ENCODE measurements around the gene ABCF2.

ABCF2 gene

GRCh38 chr7:151207315-151207714 lies 19.7 kb downstream of the ABCF2 start:
- no peak overlapping the region for H3K27ac ChIP-seq (ENCODE audit: low read depth, low read length)
- no peak overlapping the region for H3K23ac ChIP-seq (ENCODE audit: low read length)
- no peak overlapping the region for H3K9ac ChIP-seq (ENCODE audit: low read length)
- H2BK15ac ChIP-seq (replicated peaks; ENCODE audit: low read depth): no peak overlapping the region
- no peaks in the 10 kb centered on the region for H3K79me1 ChIP-seq (ENCODE audit: low read length)
- H3K27me3 ChIP-seq (ENCODE audit: insufficient read depth, low read length, poor library complexity): no peaks in the 10 kb centered on the region
- H3K4me1 ChIP-seq (ENCODE audit: control insufficient read depth, low read depth, low read length): peaks cover 2% of the 10 kb centered on the region
- DNase-seq: no peak
- no peak overlapping the region for H3K4me2 ChIP-seq (ENCODE audit: low read length)
- H2BK5ac ChIP-seq (ENCODE audit: low read length): no peak overlapping the region
- H3K36me3 ChIP-seq (ENCODE audit: control insufficient read depth, insufficient read depth, low read length): no peaks in the 10 kb centered on the region
- WGBS (ENCODE audit: extremely low coverage, insufficient coverage, low lambda C conversion rate): no CpG with 5 or more reads among the region's 9 CpGs
- H3K56ac ChIP-seq (ENCODE audit: low read length): no peak overlapping the region
- no peak overlapping the region for H3K4me3 ChIP-seq (ENCODE audit: low read length)
- H4K5ac ChIP-seq (ENCODE audit: low read length): no peak overlapping the region
- no peak overlapping the region for H2AK5ac ChIP-seq (ENCODE audit: low read length)
- no peak overlapping the region for H4K8ac ChIP-seq (ENCODE audit: low read depth, low read length)
- no peak overlapping the region for H2BK120ac ChIP-seq (ENCODE audit: low read depth, low read length)
- no peak overlapping the region for H3K18ac ChIP-seq (ENCODE audit: low read length)
- H3K79me2 ChIP-seq (ENCODE audit: control insufficient read depth, insufficient read depth, low read length): no peaks in the 10 kb centered on the region
- H3K4ac ChIP-seq (ENCODE audit: low read depth, low read length): no peak overlapping the region

DNA sequence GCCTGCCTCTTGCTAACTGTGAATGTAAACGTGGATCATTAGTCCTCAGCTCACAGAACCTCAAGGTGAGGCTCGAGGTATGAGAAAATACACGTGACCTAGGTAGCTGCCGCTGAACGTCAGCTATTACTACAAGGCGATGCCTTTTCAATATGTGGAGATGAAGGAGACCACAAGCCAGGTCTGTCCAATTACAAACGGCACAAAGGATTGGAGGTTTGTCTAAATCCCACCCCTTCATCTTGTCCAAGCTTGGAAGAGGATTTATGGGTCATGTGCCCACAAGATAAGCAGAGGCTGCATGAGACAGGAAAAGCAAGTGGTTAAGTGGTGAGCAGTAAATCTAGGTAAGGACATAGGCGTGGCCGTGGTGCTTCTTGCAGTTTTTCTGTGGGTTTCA lies 20.1 kb downstream of the ABCF2 start:
- no peak overlapping the region for H3K56ac ChIP-seq (ENCODE audit: low read length)
- H3K18ac ChIP-seq (ENCODE audit: low read length): no peak overlapping the region
- peaks cover 2% of the 10 kb centered on the region for H3K4me1 ChIP-seq (ENCODE audit: control insufficient read depth, low read depth, low read length)
- no peak overlapping the region for H4K5ac ChIP-seq (ENCODE audit: low read length)
- H2BK120ac ChIP-seq (ENCODE audit: low read depth, low read length): no peak overlapping the region
- no peaks in the 10 kb centered on the region for H3K79me2 ChIP-seq (ENCODE audit: control insufficient read depth, insufficient read depth, low read length)
- no peak overlapping the region for H3K4ac ChIP-seq (ENCODE audit: low read depth, low read length)
- no peak overlapping the region for H3K4me2 ChIP-seq (ENCODE audit: low read length)
- no peak overlapping the region for H3K9ac ChIP-seq (ENCODE audit: low read length)
- H2AK5ac ChIP-seq (ENCODE audit: low read length): no peak overlapping the region
- no peak overlapping the region for H3K4me3 ChIP-seq (ENCODE audit: low read length)
- H3K79me1 ChIP-seq (ENCODE audit: low read length): no peaks in the 10 kb centered on the region
- H3K27me3 ChIP-seq (ENCODE audit: insufficient read depth, low read length, poor library complexity): no peaks in the 10 kb centered on the region
- no peak for DNase-seq
- H3K36me3 ChIP-seq (ENCODE audit: control insufficient read depth, insufficient read depth, low read length): no peaks in the 10 kb centered on the region
- no CpG with 5 or more reads among the region's 9 CpGs for WGBS (ENCODE audit: extremely low coverage, insufficient coverage, low lambda C conversion rate)
- H2BK15ac ChIP-seq (replicated peaks; ENCODE audit: low read depth): no peak overlapping the region
- no peak overlapping the region for H3K23ac ChIP-seq (ENCODE audit: low read length)
- H3K27ac ChIP-seq (ENCODE audit: low read depth, low read length): no peak overlapping the region
- no peak overlapping the region for H2BK5ac ChIP-seq (ENCODE audit: low read length)
- no peak overlapping the region for H4K8ac ChIP-seq (ENCODE audit: low read depth, low read length)

- Histone ChIP-seq H4K8ac (ENCODE audit: low read depth, low read length) (no peak overlapping the region), H3K23ac (ENCODE audit: low read length) (no peak overlapping the region), H3K4me1 (ENCODE audit: control insufficient read depth, low read depth, low read length) (peaks cover 2% of the 10 kb centered on the region), H3K27me3 (ENCODE audit: insufficient read depth, low read length, poor library complexity) (no peaks in the 10 kb centered on the region), H3K79me2 (ENCODE audit: control insufficient read depth, insufficient read depth, low read length) (no peaks in the 10 kb centered on the region), H3K4me2 (ENCODE audit: low read length) (no peak overlapping the region), H4K5ac (ENCODE audit: low read length) (no peak overlapping the region), H2AK5ac (ENCODE audit: low read length) (no peak overlapping the region), H3K4me3 (ENCODE audit: low read length) (no peak overlapping the region), H3K9ac (ENCODE audit: low read length) (no peak overlapping the region), H3K27ac (ENCODE audit: low read depth, low read length) (no peak overlapping the region), H3K4ac (ENCODE audit: low read depth, low read length) (no peak overlapping the region), H3K79me1 (ENCODE audit: low read length) (no peaks in the 10 kb centered on the region), H3K18ac (ENCODE audit: low read length) (no peak overlapping the region), H3K56ac (ENCODE audit: low read length) (no peak overlapping the region), H3K36me3 (ENCODE audit: control insufficient read depth, insufficient read depth, low read length) (no peaks in the 10 kb centered on the region), H2BK5ac (ENCODE audit: low read length) (no peak overlapping the region), H2BK120ac (ENCODE audit: low read depth, low read length) (no peak overlapping the region), H2BK15ac (replicated peaks; ENCODE audit: low read depth) (no peak overlapping the region)
- no CpG with 5 or more reads among the region's 6 CpGs for WGBS (ENCODE audit: extremely low coverage, insufficient coverage, low lambda C conversion rate)
- no peak for DNase-seq
Measured at GRCh38 chr7:151205730-151206129, 21.3 kb downstream of the ABCF2 start.

GRCh38 chr7:151204383-151205032 lies 22.5 kb downstream of the ABCF2 start:
- Histone ChIP-seq H4K8ac (ENCODE audit: low read depth, low read length) (no peak overlapping the region), H3K4me2 (ENCODE audit: low read length) (no peak overlapping the region), H3K18ac (ENCODE audit: low read length) (no peak overlapping the region), H3K36me3 (ENCODE audit: control insufficient read depth, insufficient read depth, low read length) (no peaks in the 10 kb centered on the region), H3K27ac (ENCODE audit: low read depth, low read length) (no peak overlapping the region), H2BK120ac (ENCODE audit: low read depth, low read length) (no peak overlapping the region), H3K4me1 (ENCODE audit: control insufficient read depth, low read depth, low read length) (no peaks in the 10 kb centered on the region), H4K5ac (ENCODE audit: low read length) (no peak overlapping the region), H3K9ac (ENCODE audit: low read length) (no peak overlapping the region), H3K27me3 (ENCODE audit: insufficient read depth, low read length, poor library complexity) (no peaks in the 10 kb centered on the region), H2AK5ac (ENCODE audit: low read length) (no peak overlapping the region), H3K56ac (ENCODE audit: low read length) (no peak overlapping the region), H3K79me1 (ENCODE audit: low read length) (no peaks in the 10 kb centered on the region), H3K4ac (ENCODE audit: low read depth, low read length) (no peak overlapping the region), H2BK5ac (ENCODE audit: low read length) (no peak overlapping the region), H2BK15ac (replicated peaks; ENCODE audit: low read depth) (no peak overlapping the region), H3K23ac (ENCODE audit: low read length) (no peak overlapping the region), H3K79me2 (ENCODE audit: control insufficient read depth, insufficient read depth, low read length) (no peaks in the 10 kb centered on the region), H3K4me3 (ENCODE audit: low read length) (no peak overlapping the region)
- WGBS (ENCODE audit: extremely low coverage, insufficient coverage, low lambda C conversion rate): no CpG with 5 or more reads among the region's 48 CpGs
- no peak for DNase-seq

- no peak overlapping the region for H4K5ac ChIP-seq (ENCODE audit: low read length)
- no peak overlapping the region for H3K4me3 ChIP-seq (ENCODE audit: low read length)
- H3K18ac ChIP-seq (ENCODE audit: low read length): no peak overlapping the region
- H3K27me3 ChIP-seq (ENCODE audit: insufficient read depth, low read length, poor library complexity): no peaks in the 10 kb centered on the region
- no peaks in the 10 kb centered on the region for H3K36me3 ChIP-seq (ENCODE audit: control insufficient read depth, insufficient read depth, low read length)
- H2BK5ac ChIP-seq (ENCODE audit: low read length): no peak overlapping the region
- H2BK15ac ChIP-seq (replicated peaks; ENCODE audit: low read depth): no peak overlapping the region
- no peaks in the 10 kb centered on the region for H3K4me1 ChIP-seq (ENCODE audit: control insufficient read depth, low read depth, low read length)
- H3K79me2 ChIP-seq (ENCODE audit: control insufficient read depth, insufficient read depth, low read length): no peaks in the 10 kb centered on the region
- no peak overlapping the region for H3K4ac ChIP-seq (ENCODE audit: low read depth, low read length)
- no peak overlapping the region for H3K9ac ChIP-seq (ENCODE audit: low read length)
- no peaks in the 10 kb centered on the region for H3K79me1 ChIP-seq (ENCODE audit: low read length)
- H4K8ac ChIP-seq (ENCODE audit: low read depth, low read length): no peak overlapping the region
- H2BK120ac ChIP-seq (ENCODE audit: low read depth, low read length): no peak overlapping the region
- no peak overlapping the region for H3K56ac ChIP-seq (ENCODE audit: low read length)
- no peak overlapping the region for H3K27ac ChIP-seq (ENCODE audit: low read depth, low read length)
- H3K23ac ChIP-seq (ENCODE audit: low read length): no peak overlapping the region
- WGBS (ENCODE audit: extremely low coverage, insufficient coverage, low lambda C conversion rate): no CpG with 5 or more reads among the region's 9 CpGs
- no peak overlapping the region for H3K4me2 ChIP-seq (ENCODE audit: low read length)
- no peak for DNase-seq
- no peak overlapping the region for H2AK5ac ChIP-seq (ENCODE audit: low read length)
Measured at GRCh38 chr7:151202836-151203235, 24.2 kb downstream of the ABCF2 start.

DNA sequence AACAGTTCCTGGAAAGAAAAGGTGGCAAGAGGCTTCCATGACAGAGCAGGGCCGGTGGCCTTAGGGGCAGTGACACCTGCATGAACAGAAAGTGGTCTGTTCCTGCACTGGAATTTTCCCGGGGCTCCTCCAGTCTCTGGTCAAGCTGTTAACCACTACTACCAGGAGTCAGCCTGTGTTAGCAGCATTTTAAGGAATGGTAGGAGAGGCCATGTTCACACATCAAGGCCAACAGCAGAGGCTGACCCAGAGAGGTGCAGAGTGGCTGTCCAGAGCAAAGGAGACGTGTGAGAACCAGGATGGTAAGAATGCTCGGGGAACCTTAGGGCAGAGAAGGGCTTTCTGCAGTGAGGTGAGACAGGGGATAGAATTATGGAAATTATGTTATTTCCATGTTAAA lies 25.3 kb downstream of the ABCF2 start:
- no peak overlapping the region for H3K9ac ChIP-seq (ENCODE audit: low read length)
- H3K79me1 ChIP-seq (ENCODE audit: low read length): no peaks in the 10 kb centered on the region
- no peak overlapping the region for H3K4me2 ChIP-seq (ENCODE audit: low read length)
- H3K4ac ChIP-seq (ENCODE audit: low read depth, low read length): no peak overlapping the region
- H3K18ac ChIP-seq (ENCODE audit: low read length): no peak overlapping the region
- H3K4me3 ChIP-seq (ENCODE audit: low read length): no peak overlapping the region
- H2AK5ac ChIP-seq (ENCODE audit: low read length): no peak overlapping the region
- H3K36me3 ChIP-seq (ENCODE audit: control insufficient read depth, insufficient read depth, low read length): no peaks in the 10 kb centered on the region
- no peaks in the 10 kb centered on the region for H3K4me1 ChIP-seq (ENCODE audit: control insufficient read depth, low read depth, low read length)
- no peak overlapping the region for H3K56ac ChIP-seq (ENCODE audit: low read length)
- H3K79me2 ChIP-seq (ENCODE audit: control insufficient read depth, insufficient read depth, low read length): no peaks in the 10 kb centered on the region
- no peak overlapping the region for H2BK5ac ChIP-seq (ENCODE audit: low read length)
- no peak overlapping the region for H3K23ac ChIP-seq (ENCODE audit: low read length)
- no peak overlapping the region for H3K27ac ChIP-seq (ENCODE audit: low read depth, low read length)
- no peak overlapping the region for H4K8ac ChIP-seq (ENCODE audit: low read depth, low read length)
- DNase-seq: no peak
- WGBS (ENCODE audit: extremely low coverage, insufficient coverage, low lambda C conversion rate): no CpG with 5 or more reads among the region's 4 CpGs
- no peak overlapping the region for H2BK15ac ChIP-seq (replicated peaks; ENCODE audit: low read depth)
- no peaks in the 10 kb centered on the region for H3K27me3 ChIP-seq (ENCODE audit: insufficient read depth, low read length, poor library complexity)
- H2BK120ac ChIP-seq (ENCODE audit: low read depth, low read length): no peak overlapping the region
- no peak overlapping the region for H4K5ac ChIP-seq (ENCODE audit: low read length)

Measured in mesendoderm (in vitro differentiated cells).